Subcutaneous adipose tissue (tissue), 4 donors: ENCODE measurements around the gene METTL25B. TPM values are rescaled to one million over a fixed set of nuclear protein-coding genes. Genes with fewer than 3 reads are reported as not detected.

ENCODE experiments used
- CTCF ChIP-seq: fragments of 450-650 bp; IDR thresholded peaks from one replicate; pipeline ENCODE4 v1.5.1; 2016; ENCODE audit warnings: low read depth, mild to moderate bottlenecking, control low read depth, antibody characterized with exemption, moderate library complexity
- total RNA-seq, 4 donors: library from RNA; depleted of rRNA; stranded (reverse); fragments of >200 nt; gene quantifications; one replicate each; pipeline ENCODE4 v1.1.0, GENCODE V29; 2016

Gene METTL25B
- total RNA-seq, 4 donors from 2014 or later, result 20.5 to 29.2 (median 23.0) TPM

- TF ChIP-seq CTCF, result no peak
Measured at GRCh38 chr1:156693848-156694689, 34.2 kb upstream of the METTL25B start.

GRCh38 chr1:156694690-156694962 is 33.6 kb upstream of the METTL25B start:
- TF ChIP-seq CTCF, result no peak

- no peak for TF ChIP-seq CTCF
Measured at GRCh38 chr1:156696755-156697154, 31.5 kb upstream of the METTL25B start.

- TF ChIP-seq CTCF, result no peak
Measured at GRCh38 chr1:156697481-156697880, 30.8 kb upstream of the METTL25B start.

- TF ChIP-seq CTCF, result no peak
Measured at GRCh38 chr1:156698995-156699394, 29.3 kb upstream of the METTL25B start.

GRCh38 chr1:156700736-156701531 is 27.3 kb upstream of the METTL25B start:
- TF ChIP-seq CTCF, result no peak

GRCh38 chr1:156703336-156703735 is 24.9 kb upstream of the METTL25B start:
- TF ChIP-seq CTCF, result no peak
